H9 (cell line): Measurements from ENCODE around the gene MAP4K3. TPM values are rescaled to one million over a fixed set of nuclear protein-coding genes. Genes with fewer than 3 reads are reported as not detected.

Source experiments
- DNase-seq: peaks from one replicate; pipeline ENCODE4 v3.0.0-alpha.2; 2017
- H2AFZ ChIP-seq: one replicate; pipeline ENCODE4 v1.6.1; 2013; ENCODE audit warnings: mild to moderate bottlenecking, low read length, control low read depth, moderate library complexity
- H2AK5ac ChIP-seq: 2 replicates; pipeline ENCODE4 v1.6.1; 2013; ENCODE audit warnings: low read length, control low read depth, mixed read lengths; ENCODE audit not compliant: insufficient read length
- H2BK120ac ChIP-seq: one replicate; pipeline ENCODE4 v1.6.1; 2013; ENCODE audit warnings: low read depth, mild to moderate bottlenecking, low read length, control low read depth, inconsistent platforms; ENCODE audit not compliant: poor library complexity, severe bottlenecking
- H2BK12ac ChIP-seq: 2 replicates; pipeline ENCODE4 v1.6.1; 2013; ENCODE audit warnings: low read length, control low read depth, mixed read lengths, low read depth; ENCODE audit not compliant: insufficient read length
- H2BK15ac ChIP-seq: 2 replicates; pipeline ENCODE4 v1.6.1; 2013; ENCODE audit warnings: low read depth, low read length, control low read depth
- H2BK20ac ChIP-seq: one replicate; pipeline ENCODE4 v1.6.1; 2013; ENCODE audit warnings: low read depth, mild to moderate bottlenecking, low read length, control low read depth, inconsistent platforms; ENCODE audit not compliant: poor library complexity, severe bottlenecking
- H2BK5ac ChIP-seq: 2 replicates; pipeline ENCODE4 v1.6.1; 2013; ENCODE audit warnings: low read length, control low read depth, mixed read lengths; ENCODE audit not compliant: insufficient read length
- H3K14ac ChIP-seq: 2 replicates; pipeline ENCODE4 v1.6.1; 2013; ENCODE audit warnings: low read length, control low read depth; ENCODE audit not compliant: insufficient read depth
- H3K18ac ChIP-seq: 2 replicates; pipeline ENCODE4 v1.6.1; 2013; ENCODE audit warnings: low read depth, mild to moderate bottlenecking, mixed read lengths, low read length, control low read depth; ENCODE audit not compliant: insufficient read length
- H3K23ac ChIP-seq: 2 replicates; pipeline ENCODE4 v1.6.1; 2013; ENCODE audit warnings: low read length, control low read depth, mixed read lengths, low read depth; ENCODE audit not compliant: insufficient read length
- H3K23me2 ChIP-seq: 2 replicates; pipeline ENCODE4 v1.6.1; 2013; ENCODE audit warnings: low read depth, mild to moderate bottlenecking, mixed read lengths, low read length, control low read depth; ENCODE audit not compliant: insufficient read length, poor library complexity, severe bottlenecking
- H3K27ac ChIP-seq: 2 replicates; pipeline ENCODE4 v1.5.1; 2013; ENCODE audit warnings: low read length, control low read depth, mixed read lengths, low read depth; ENCODE audit not compliant: insufficient read length
- H3K27me3 ChIP-seq: 2 replicates; pipeline ENCODE4 v1.6.1; 2013; ENCODE audit warnings: low read length, control low read depth, inconsistent platforms; ENCODE audit not compliant: insufficient read depth
- H3K4ac ChIP-seq: 2 replicates; pipeline ENCODE4 v1.6.1; 2013; ENCODE audit warnings: low read depth, mild to moderate bottlenecking, control low read depth, inconsistent platforms, low read length, moderate library complexity
- H3K4me1 ChIP-seq: 2 replicates; pipeline ENCODE4 v1.6.1; 2013; ENCODE audit warnings: low read length, control low read depth, inconsistent platforms; ENCODE audit not compliant: insufficient read depth
- H3K4me2 ChIP-seq: 2 replicates; pipeline ENCODE4 v1.6.1; 2013; ENCODE audit warnings: low read length, control low read depth, mixed read lengths; ENCODE audit not compliant: insufficient read length, insufficient read depth
- H3K56ac ChIP-seq: 2 replicates; pipeline ENCODE4 v1.6.1; 2013; ENCODE audit warnings: low read depth, mild to moderate bottlenecking, mixed read lengths, low read length, control low read depth; ENCODE audit not compliant: insufficient read length
- H3K79me1 ChIP-seq: 2 replicates; pipeline ENCODE4 v1.6.1; 2013; ENCODE audit warnings: low read depth, mild to moderate bottlenecking, moderate library complexity, low read length, control low read depth, inconsistent platforms; ENCODE audit not compliant: insufficient read depth, poor library complexity, severe bottlenecking
- H3K79me2 ChIP-seq: 2 replicates; pipeline ENCODE4 v1.6.1; 2013; ENCODE audit warnings: low read length, control low read depth, inconsistent platforms; ENCODE audit not compliant: insufficient read depth
- H3K9ac ChIP-seq: 2 replicates; pipeline ENCODE4 v1.6.1; 2013; ENCODE audit warnings: low read length, control low read depth, mixed read lengths; ENCODE audit not compliant: insufficient read length; ENCODE audit errors: extremely low read depth
- H3K9me3 ChIP-seq: one replicate; pipeline ENCODE4 v1.6.1; 2013; ENCODE audit warnings: low read depth, low read length, inconsistent platforms; ENCODE audit not compliant: control insufficient read depth
- H3T11ph ChIP-seq: one replicate; pipeline ENCODE4 v1.6.1; 2013; ENCODE audit warnings: mild to moderate bottlenecking, low read length, control low read depth, inconsistent platforms
- H4K20me1 ChIP-seq: one replicate; pipeline ENCODE4 v1.6.1; 2013; ENCODE audit not compliant: control insufficient read depth, insufficient read length, insufficient read depth
- H4K5ac ChIP-seq: 2 replicates; pipeline ENCODE4 v1.6.1; 2013; ENCODE audit warnings: low read depth, mild to moderate bottlenecking, mixed read lengths, low read length, control low read depth; ENCODE audit not compliant: insufficient read length
- H4K8ac ChIP-seq: replicated peaks from 2 replicates; pipeline ENCODE4 v1.6.1; 2013; ENCODE audit warnings: low read length, control low read depth, mixed read lengths, low read depth; ENCODE audit not compliant: insufficient read length
- H4K91ac ChIP-seq: 2 replicates; pipeline ENCODE4 v1.6.1; 2013; ENCODE audit warnings: low read depth, mild to moderate bottlenecking, moderate library complexity, mixed read lengths, low read length, control low read depth; ENCODE audit not compliant: insufficient read length
- H3K27ac Mint-ChIP-seq, 3 experiments: 2 replicates in 2 of 3; 3 replicates in 1 of 3; pipeline ENCODE4 v1.8.0; 2020 to 2021; ENCODE audit warnings: mixed read lengths in 3 of 3, mild to moderate bottlenecking in 1 of 3, moderate library complexity in 1 of 3
- H3K27me3 Mint-ChIP-seq: 2 replicates; pipeline ENCODE4 v1.8.0; 2021; ENCODE audit warnings: low read depth, mild to moderate bottlenecking, moderate library complexity, mixed read lengths
- H3K36me3 Mint-ChIP-seq, 3 experiments: 2 replicates in 2 of 3; 3 replicates in 1 of 3; pipeline ENCODE4 v1.8.0; 2020 to 2021; ENCODE audit warnings: low read depth in 3 of 3, mixed read lengths in 3 of 3; ENCODE audit not compliant: insufficient read depth in 1 of 3
- H3K4me1 Mint-ChIP-seq, 2 experiments: 2 replicates each; pipeline ENCODE4 v1.8.0; 2020; ENCODE audit warnings: mixed read lengths in 2 of 2
- H3K4me3 Mint-ChIP-seq, 2 experiments: 2 replicates in 1 of 2; 3 replicates in 1 of 2; pipeline ENCODE4 v1.8.0; 2020 to 2021; ENCODE audit warnings: mild to moderate bottlenecking in 2 of 2, mixed read lengths in 2 of 2, moderate library complexity in 1 of 2
- H3K9me3 Mint-ChIP-seq, 2 experiments: 2 replicates in 1 of 2; 3 replicates in 1 of 2; pipeline ENCODE4 v1.8.0; 2020; ENCODE audit warnings: mild to moderate bottlenecking in 2 of 2, mixed read lengths in 2 of 2, moderate library complexity in 1 of 2
- CTCF ChIP-seq: fragments of 200-600 bp; sonication (generic); conservative IDR thresholded peaks from 3 replicates; pipeline ENCODE4 v1.8.0; 2021; ENCODE audit warnings: antibody characterized with exemption, mild to moderate bottlenecking
- WGBS: extraction: QIAGEN DNeasy Blood & Tissue Kit; methylation state at CpG from one replicate; pipeline ENCODE4 v1.1.7; 2013; ENCODE audit warnings: missing lambda C conversion rate, low lambda C conversion rate, mixed read lengths; ENCODE audit not compliant: insufficient read length; ENCODE audit errors: extremely low coverage; 5-methylcytosine and 5-hydroxymethylcytosine counted together
- total RNA-seq: library from RNA; stranded (reverse); gene quantifications from 2 replicates; pipeline ENCODE4 v1.2.1, GENCODE V29; 2021

Gene MAP4K3
- total RNA-seq, 1 experiment from 2014 or later: 37.9 TPM

GRCh38 chr2:39225567-39225966 lies 211.5 kb downstream of the MAP4K3 start:
- Histone ChIP-seq H3K27me3 (no peaks in the 10 kb centered on the region), H3K9ac (no peak overlapping the region), H3K9me3 (no peaks in the 10 kb centered on the region), H3K4me1 (peaks cover 3% of the 10 kb centered on the region; the same call in 1 of the 2 replicates), H3K4ac (no peak overlapping the region), H4K91ac (no peak overlapping the region), H2BK5ac (no peak overlapping the region), H3K56ac (no peak overlapping the region), H3K18ac (no peak overlapping the region), H2BK20ac (no peak overlapping the region), H3K79me1 (no peaks in the 10 kb centered on the region), H3K79me2 (no peaks in the 10 kb centered on the region), H4K8ac (no peak overlapping the region), H3T11ph (no peak overlapping the region), H2AFZ (no peak overlapping the region), H4K5ac (no peak overlapping the region), H2AK5ac (no peak overlapping the region), H2BK15ac (no peak overlapping the region), H3K23me2 (peaks cover 3% of the 10 kb centered on the region), H3K14ac (no peak overlapping the region), H3K27ac (no peak overlapping the region), H3K4me2 (no peak overlapping the region), H2BK12ac (no peak overlapping the region), H4K20me1 (no peaks in the 10 kb centered on the region), H3K23ac (no peak overlapping the region), H2BK120ac (no peak overlapping the region)
- no peaks in the 10 kb centered on the region for H3K36me3 Mint-ChIP-seq
- no peaks in the 10 kb centered on the region for H3K9me3 Mint-ChIP-seq
- WGBS: no CpG with 5 or more reads among the region's 1 CpG
- TF ChIP-seq CTCF: no peak
- peaks cover 28 to 35% of the 10 kb centered on the region in 2 experiments for H3K4me1 Mint-ChIP-seq
- no peak overlapping the region for H3K4me3 Mint-ChIP-seq
- H3K27me3 Mint-ChIP-seq: no peaks in the 10 kb centered on the region
- no peak overlapping the region for H3K27ac Mint-ChIP-seq
- DNase-seq: no peak
